HTR-8/SVneo (cell line): ENCODE results near the gene GABBR2.
"Not testable (repeated sequence)": the region's sequence is repeated elsewhere in the genome, so short reads cannot be mapped to it uniquely, and the experiment has no call there.

Experiments used
- DNase-seq: peaks from one replicate; pipeline ENCODE4 v3.0.0; 2011; ENCODE audit warnings: low spot score, mixed read lengths; ENCODE audit not compliant: insufficient read length
- FAIRE-seq: peaks from 2 replicates; lab custom pipeline; 2011; peaks lifted over from hg19 to GRCh38; lab: Jason Lieb, UNC

GABBR2 gene

GRCh38 chr9:98502311-98502975, 206.3 kb downstream of the GABBR2 start:
- FAIRE-seq (no peak), DNase-seq (no peak)

DNA sequence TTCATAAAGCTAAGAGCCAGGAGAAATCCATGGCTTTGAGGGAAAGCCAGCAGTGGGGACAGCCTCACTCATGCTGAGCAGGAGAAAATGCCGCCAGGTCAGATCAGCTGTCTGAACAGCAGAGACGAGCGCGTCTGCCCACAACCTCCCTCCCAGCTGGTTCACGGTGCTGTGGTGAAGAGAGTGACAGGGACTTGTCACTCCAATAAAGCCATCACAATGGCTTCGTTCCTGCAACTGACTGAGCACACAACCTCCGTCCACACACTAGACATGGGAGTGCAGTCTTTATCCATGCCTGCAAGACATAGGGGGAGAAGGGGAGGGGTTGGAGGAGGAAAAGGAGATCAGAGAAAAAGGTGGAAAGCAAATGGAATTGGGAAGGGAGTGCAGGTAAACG, 206.9 kb downstream of the GABBR2 start:
- FAIRE-seq = no peak

DNA sequence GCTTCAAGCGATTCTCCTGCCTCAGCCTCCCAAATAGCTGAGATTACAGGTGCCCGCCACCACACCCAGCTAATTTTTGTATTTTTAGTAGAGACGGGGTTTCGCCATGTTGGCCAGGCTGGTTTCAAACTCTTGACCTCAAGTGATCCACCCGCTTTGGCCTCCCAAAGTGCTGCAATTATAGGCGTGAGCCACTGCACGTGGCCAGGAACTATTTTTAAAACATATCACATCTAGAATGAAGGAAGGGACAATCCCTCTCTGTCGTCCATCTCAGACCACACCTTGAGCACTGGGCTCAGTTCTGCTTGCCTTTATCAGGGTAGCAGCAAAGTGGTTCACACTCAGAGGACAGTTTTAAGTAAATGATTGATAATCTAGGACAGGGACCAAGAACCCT, 207.5 kb downstream of the GABBR2 start:
- not testable (repeated sequence) for DNase-seq, FAIRE-seq

More for the DNA sequence above, 206.9 kb downstream of the GABBR2 start:
- DNase-seq = no peak

DNA sequence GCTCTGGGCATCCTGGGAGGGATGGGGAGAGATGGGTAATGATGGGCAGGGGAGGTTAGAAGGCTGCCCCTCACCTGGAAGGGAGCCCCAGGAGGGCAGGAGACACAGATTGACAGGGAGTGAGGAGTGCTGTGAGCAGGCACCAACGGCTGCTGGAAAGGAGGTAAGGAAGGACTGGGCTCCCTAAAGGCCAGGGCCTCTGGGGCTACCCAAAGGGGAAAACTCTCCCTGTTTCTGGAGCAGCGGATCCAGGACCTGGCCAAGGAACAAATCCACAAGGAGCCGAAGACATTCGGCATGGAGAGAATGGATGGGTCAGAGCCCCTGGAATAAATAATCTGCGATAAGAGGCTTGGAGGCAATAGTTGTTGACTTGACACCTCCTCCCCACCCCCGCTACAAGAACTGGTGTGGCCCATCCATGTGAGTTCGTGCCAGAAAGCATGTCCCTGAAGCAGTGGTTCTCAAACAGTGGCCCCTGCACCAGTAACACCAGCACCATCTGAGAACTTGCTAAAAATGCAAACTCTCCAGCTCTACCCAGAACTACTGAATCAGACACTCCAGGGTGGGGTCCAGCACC, 208.3 kb downstream of the GABBR2 start:
- FAIRE-seq (no peak), DNase-seq (no peak)

DNA sequence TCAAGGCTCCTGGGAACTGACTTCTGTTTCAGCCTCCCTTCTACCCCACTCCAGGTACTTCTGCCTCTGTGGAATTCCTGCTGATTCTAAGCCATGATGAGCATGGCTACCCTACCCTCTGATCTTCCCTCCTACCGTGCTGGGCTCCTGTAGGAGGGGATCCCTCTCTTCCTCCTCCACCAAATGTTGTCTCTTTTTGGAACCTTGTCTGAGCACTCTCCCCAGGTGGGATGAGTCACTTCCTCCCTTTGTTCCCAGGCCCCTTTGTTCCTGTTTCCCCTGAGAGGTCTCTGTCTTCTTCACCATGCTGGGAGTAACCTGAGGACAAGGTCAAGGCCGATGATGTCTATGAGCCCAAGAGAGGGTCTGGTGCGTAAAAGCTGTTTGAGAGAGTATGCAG, 213.2 kb downstream of the GABBR2 start:
- FAIRE-seq = no peak
- no peak for DNase-seq

DNA sequence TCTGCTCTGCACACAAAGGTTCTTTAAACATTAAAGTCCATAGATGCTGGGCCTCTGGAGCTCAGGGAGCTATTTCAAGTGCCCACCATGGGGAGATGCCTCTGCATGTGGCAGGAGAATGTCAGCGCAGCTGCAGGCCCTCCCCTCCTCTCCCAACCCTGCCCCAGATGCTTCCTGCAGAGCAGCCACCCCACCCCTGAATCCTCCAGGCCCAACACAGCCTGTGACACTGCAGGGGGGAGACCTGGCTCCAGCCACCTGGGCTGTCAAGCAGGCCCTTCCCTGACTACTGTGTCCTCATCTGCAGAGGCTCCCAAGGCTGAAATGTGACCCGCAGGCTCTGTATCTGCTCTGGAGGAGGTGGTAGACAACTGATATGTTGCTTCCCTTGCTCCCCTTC, 213.9 kb downstream of the GABBR2 start:
- DNase-seq (no peak), FAIRE-seq (no peak)

GRCh38 chr9:98491828-98492227, 216.9 kb downstream of the GABBR2 start:
- FAIRE-seq (no peak), DNase-seq (no peak)

DNA sequence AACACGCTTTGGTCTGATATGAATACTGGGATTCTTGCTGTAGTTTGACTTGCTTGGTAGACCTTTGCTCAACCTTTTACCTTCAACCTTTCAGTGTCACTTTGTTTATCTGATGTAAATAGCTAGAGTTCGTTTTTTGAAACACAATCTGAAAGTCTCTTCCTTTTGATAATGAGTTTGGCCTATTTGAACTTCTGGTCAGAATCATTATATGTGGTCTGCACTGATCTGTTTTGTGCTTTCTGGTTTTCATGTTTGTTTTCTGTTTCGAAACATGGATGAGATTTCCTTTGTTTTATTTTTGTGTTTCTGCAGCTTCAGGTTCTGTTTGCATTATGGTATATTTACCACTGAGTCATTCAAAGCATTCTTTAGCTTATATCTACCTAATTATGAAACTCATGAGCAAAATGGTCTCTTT, 217.5 kb downstream of the GABBR2 start:
- FAIRE-seq (no peak), DNase-seq (no peak)

DNA sequence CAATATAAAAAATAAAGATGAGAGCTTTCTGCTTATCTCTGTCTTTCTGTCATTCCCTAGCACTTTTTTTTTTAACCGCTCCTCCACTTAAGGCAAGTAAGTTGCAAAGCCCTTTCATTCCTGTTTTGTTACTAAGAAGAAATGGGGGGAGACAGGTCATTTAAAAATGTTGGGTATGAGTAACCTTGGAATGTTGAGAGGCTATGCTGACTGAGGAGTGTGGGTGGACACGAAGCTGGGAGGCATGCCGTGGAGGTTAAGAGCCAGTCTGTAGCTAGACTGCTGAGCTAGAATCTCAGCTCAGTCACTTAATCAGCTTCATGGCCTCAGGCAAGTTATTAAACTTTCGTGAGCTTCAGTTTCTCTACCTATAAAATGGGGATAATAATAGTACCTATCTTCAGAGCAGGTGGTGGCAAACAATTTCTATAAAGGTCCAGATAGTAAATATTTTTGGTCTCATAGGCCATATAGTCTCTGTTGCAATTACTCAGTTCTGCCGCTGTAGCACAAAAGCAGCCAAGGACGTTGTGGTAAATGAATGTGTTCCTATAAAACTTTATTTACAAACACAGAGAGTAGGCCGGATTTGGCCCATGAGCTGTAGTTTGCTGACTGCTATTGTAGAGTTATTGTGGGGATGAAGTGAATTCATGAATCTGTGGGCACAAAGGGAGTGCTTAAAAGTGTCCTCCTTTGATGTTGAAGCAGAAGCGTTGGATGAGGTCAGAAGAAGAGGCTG, 220.0 kb downstream of the GABBR2 start:
- peak; percentile 81 for DNase-seq
- no peak for FAIRE-seq

DNA sequence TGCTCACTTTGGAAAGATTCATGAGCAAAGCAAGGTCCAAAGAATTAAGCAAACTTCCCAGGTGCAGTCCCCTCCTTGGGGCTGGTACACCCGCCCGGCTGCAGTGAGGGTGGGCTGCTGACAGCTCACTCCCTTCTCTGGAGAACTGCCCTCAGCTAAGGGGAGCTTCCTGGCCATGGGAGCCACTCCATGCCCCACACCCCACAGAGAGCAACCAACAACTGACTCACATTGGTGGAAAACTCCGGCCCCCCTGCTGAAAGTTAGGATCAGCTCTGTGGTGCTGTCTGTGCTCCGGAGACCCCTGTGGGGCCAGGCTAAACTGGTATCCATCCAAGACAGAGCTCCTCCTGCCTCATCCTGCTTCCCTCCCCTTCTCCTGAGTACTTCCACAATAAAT, 223.0 kb downstream of the GABBR2 start:
- FAIRE-seq = no peak
- DNase-seq = no peak

DNA sequence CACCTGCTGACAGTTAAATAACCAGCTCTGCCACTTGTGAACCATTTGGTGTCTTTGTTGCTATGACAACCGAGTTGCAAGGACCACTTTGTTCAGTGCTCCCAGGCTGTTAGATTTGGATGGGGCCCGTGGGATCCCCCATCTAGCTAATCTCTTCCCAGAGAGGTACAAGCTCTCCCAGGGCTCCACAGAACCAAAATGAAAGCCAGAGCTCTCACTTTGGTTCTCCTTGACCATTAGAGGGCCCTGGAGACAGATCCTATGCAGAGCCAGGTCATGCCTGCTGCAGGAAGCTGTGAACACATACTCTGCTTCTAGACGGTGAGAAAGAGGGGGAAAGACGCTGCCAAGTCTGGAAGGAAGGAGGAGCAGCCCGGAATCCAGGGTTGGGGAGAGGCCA, 224.6 kb downstream of the GABBR2 start:
- FAIRE-seq (no peak), DNase-seq (no peak)

DNA sequence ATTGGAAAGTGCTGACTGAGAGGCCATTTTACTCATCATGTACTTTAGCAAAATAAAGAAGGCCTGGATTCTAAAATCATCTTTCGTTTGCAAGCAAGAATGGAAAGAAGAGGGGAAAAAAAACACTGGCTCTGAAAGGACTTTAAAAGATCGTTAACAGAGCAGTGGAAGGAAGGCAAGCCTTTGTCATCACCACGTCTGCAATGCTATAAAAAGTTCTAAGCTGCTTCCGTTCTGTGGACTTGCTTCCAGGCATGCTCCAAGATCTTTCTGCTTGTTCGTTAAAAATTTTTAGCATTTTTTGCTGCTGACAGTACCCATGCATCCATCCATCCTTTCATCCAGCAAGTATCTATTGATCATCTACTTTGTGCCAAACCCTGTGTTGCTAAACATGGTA, 226.5 kb downstream of the GABBR2 start:
- DNase-seq (no peak), FAIRE-seq (no peak)

DNA sequence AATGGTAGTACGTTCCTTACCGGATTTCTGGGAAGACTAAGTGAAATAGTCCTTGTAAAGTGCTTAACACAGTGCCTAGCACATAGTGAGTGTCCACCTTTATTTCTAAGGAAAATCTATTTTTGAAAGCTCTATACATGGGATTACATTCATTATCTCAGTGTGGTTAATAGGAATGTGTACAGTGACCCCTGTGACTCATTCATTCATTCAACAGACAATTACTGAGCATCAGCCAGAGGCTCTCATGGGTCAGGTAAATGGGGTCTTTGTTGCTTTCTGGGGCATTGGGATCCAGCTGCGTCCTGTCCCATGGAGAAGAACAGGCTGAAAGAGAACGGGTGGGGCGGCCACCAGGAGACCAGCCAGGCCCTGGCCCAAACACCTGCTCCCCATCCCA, 227.1 kb downstream of the GABBR2 start:
- DNase-seq (no peak), FAIRE-seq (no peak)

DNA sequence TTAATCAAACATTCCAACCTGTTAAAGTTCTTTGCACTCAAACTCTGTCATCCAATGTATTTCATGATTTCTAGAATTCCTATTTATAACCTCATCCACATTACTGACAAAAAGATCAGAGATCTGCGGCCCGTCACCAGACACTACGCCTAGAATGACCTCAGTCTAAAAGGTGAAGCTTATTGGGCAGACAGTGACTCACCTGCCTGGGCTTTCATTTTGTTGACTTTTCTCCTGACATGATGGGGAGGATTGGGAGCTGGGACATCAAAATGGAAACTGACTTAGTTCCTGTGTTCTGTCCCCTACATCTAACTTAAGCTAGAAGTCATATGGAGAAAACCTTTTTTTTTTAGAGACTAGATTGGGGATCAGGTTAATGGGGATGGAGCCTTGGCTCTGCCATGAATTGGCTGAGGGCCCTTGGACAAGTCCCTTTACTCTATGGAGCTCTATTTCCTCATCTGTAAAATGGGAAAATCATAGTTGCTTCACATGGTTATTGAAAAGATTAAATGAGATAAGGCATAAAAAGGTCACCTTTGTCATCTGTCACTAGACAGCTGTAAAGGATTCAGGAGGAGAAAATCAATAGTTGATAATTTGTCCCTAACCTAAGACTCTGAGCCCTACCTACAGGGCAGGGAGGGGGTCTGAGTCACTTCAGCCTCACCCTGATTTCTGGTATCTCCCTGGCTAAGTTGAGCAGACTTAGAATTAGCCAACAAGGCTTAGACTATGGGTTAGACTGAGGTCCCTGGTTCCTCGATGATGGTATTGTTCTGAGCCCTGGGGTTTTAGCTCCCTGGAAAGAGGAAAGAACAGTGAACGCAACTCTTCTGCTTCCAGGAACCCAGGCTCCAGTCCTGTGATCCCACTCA, 228.5 kb downstream of the GABBR2 start:
- FAIRE-seq (no peak), DNase-seq (no peak)

- DNase-seq = no peak
- no peak for FAIRE-seq
These were observed 229.3 kb downstream of the GABBR2 start for GRCh38 chr9:98479449-98479848.

GRCh38 chr9:98477884-98478283, 230.9 kb downstream of the GABBR2 start:
- DNase-seq = no peak
- FAIRE-seq = no peak

DNA sequence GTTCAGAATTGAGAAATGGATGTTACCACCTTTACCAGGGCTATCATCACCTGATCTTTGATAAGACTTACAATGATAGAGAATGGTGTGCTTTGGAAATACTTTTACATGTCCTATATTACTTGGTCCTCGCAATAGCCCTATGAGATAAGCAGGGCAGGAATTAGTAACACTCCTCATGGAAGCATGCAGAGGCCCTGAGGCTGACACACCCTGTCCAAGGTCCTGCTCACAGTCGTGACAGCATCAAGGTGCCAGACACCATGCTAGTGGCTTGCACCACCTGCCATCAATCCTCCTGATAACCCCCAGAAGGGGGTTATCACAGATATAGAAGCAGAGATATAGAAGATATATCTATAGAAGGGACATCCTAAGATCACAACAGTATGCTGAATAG, 236.5 kb downstream of the GABBR2 start:
- no peak for FAIRE-seq
- DNase-seq = no peak

DNA sequence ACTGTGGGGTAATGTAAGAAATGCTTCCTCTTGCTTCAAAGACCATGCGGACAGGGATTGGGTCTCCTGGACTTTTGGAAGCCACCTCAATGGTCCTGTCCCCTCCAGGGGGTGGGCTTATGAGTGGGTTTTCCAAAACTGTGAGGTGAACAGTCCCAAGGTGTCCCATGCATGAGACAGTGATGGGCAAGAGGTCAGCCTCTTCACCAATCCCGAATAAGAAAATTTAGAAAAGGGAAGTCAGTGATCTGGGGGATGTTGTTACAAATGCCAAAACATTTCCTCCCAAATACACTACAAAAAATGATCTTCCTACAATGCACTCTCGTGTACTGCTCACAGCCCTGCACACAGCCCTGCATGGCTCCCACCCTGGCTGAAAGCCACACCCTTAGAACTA, 237.6 kb downstream of the GABBR2 start:
- FAIRE-seq (no peak), DNase-seq (no peak)

DNA sequence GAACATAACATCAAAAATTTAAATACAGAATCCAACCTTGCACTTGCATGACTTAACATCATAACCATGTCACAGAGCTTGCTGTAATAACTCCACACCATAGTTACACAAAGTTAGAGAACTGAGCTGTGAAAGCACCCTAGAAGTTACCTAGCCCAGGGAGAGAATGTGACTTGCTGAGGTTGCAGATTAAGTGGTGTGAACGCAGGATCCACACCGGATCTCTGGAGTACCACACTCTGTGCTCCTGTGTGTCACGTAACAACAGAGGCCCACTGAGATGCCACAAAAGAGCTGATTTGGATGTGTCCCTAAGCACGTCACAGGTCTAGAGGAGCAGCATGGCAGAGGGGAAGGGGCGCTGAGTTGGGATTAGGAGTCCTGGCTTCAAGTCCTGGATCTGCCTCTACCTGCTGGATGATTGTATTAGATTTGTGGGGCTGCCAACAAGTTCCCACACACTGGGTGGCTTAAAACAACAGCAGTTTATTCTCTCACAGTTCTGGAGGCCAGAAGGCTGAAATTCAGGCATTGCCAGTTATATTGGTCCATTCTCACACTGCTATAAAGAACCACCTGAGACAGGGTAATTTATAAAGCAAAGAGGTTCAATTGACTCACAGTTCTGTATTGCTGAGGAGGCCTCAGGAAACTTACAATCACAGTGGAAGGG, 240.0 kb downstream of the GABBR2 start:
- DNase-seq (no peak), FAIRE-seq (no peak)

DNA sequence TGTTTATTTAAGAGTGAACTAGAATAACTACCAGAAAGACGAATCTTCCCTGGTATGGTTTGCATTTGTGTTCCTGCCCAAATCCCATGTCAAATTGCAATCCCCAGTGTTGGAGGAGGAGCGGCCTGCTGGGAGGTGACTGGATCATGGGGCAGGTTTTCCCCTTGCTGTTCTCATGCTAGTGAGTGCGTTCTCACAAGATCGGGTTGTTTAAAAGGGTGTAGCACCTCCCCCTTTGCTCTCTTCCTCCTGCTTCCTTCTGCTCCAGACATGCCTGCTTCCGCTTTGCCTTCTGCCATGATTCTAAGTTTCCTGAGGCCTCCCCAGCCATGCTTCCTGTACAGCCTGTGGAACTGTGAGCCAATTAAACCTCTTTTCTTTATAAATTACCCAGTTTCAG, 242.9 kb downstream of the GABBR2 start:
- no peak for FAIRE-seq
- no peak for DNase-seq
